ENCODE data around the gene TMIE.

GRCh38 chr3:46660003-46660402, 41.2 kb upstream of the TMIE start:
- TF ChIP-seq CTCF (IDR thresholded peaks at IDR 0.05; ENCODE audit: poor library complexity, severe bottlenecking): no peak
- TF ChIP-seq SMC3 (conservative IDR thresholded peaks at IDR 0.05; ENCODE audit: poor library complexity): no peak
- no peak for TF ChIP-seq EP300 (conservative IDR thresholded peaks at IDR 0.05; ENCODE audit: poor library complexity, severe bottlenecking)
- TF ChIP-seq REST (IDR thresholded peaks at IDR 0.05; ENCODE audit: borderline replicate concordance): no peak
